ENCODE measurements around the gene SGTA.
"Not testable (repeated sequence)": the region's sequence is repeated elsewhere in the genome, so short reads cannot be mapped to it uniquely, and the experiment has no call there.

SGTA gene

DNA sequence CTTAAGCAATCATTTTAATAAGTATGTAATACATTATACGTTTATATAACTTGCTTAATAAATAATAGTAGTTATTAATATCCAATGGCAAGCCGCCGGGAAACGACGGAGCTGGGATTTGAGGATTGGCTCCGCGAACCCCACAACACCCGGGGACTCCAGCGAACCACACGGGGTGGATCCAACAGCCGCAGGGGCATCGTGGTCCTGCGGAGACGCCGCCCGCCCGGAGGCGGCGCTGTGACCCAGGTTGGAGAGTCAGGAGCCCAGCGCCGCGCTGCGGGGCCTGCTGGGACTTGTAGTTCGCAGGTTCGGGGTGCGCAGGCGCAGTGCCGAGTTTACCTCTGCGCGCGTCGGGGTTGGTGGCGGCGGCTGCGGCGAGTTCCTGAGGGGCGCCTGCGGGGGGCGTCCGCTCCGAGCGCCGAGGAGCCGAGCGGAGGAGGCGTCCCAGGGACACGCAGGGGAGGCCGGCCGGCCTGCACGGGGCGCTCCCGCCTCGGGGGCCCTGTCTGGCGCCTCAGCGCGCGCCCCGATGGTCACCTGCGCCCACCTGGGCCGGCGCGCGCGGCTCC, 36.6 kb upstream of the SGTA start, which contains the start of gene ZNF554:
ZNF554 (plus strand) TSS at position 329 of the 572 bp plus-strand sequence; CDS start at position 533, 204 bp downstream.
- Histone ChIP-seq H4K20me1 (ENCODE audit: insufficient read depth, low read length) (no peaks in the 10 kb centered on the region), H3K27ac (ENCODE audit: low read length) (peak within 1 kb of the TSS; percentile 31; the same call in 1 of the 2 replicates), H2AFZ (ENCODE audit: low read depth, low read length) (peak within 1 kb of the TSS; percentile 40), H3K27me3 (ENCODE audit: low read depth, low read length) (no peaks in the 10 kb centered on the region), H3K9ac (ENCODE audit: low read length) (peak within 1 kb of the TSS; percentile 70), H3K36me3 (replicated peaks; ENCODE audit: low read depth, low read length) (peaks cover 25% of the 10 kb centered on the region), H3K4me3 (ENCODE audit: low read length) (peak within 1 kb of the TSS; percentile 88), H3K4me2 (ENCODE audit: low read length) (peak within 1 kb of the TSS; percentile 99), H3K79me2 (ENCODE audit: low read length) (peaks cover 4% of the 10 kb centered on the region), H3K4me1 (ENCODE audit: low read length) (peaks cover 3% of the 10 kb centered on the region; the same call in 1 of the 2 replicates), H3K9me3 (ENCODE audit: insufficient read depth, low read length) (no peaks in the 10 kb centered on the region)
- TF ChIP-seq EZH2phosphoT487 (IDR thresholded peaks at IDR 0.05; ENCODE audit: low read depth): no peak
- TF ChIP-seq CTCF (IDR thresholded peaks at IDR 0.05; ENCODE audit: low read depth, low read length): peak; percentile 85

DNA sequence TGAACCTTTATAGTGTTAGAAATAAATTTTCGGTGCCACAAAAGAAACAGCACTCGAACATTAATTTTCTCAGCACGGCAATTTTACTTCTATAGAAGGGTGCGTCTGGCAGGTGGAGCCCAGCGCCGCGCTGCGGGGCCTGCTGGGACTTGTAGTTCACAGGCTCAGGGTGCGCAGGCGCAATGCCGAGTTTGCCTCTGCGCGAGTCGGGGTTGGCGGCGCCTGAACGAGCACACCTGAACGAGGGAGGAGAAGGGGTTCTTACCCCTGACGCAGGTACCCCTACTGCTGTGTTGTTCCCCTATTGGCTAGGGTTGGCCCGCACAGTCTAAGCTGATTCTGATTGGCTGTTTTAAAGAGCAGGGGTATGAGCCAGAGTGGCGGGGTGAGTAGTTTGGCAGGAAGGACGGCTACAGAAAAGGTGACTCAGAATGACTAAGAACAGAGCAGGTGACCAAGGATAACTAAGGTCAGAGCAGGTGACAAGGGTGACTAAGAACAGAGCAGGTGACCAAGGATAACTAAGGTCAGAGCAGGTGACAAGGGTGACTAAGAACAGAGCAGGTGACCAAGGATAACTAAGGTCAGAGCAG, 34.3 kb upstream of the SGTA start:
- H4K20me1 ChIP-seq (ENCODE audit: insufficient read depth, low read length); H3K4me2 ChIP-seq (ENCODE audit: low read length); H3K27ac ChIP-seq (ENCODE audit: low read length); H3K9me3 ChIP-seq (ENCODE audit: insufficient read depth, low read length); H3K9ac ChIP-seq (ENCODE audit: low read length); H3K4me1 ChIP-seq (ENCODE audit: low read length); H3K4me3 ChIP-seq (ENCODE audit: low read length); H2AFZ ChIP-seq (ENCODE audit: low read depth, low read length); H3K27me3 ChIP-seq (ENCODE audit: low read depth, low read length); H3K79me2 ChIP-seq (ENCODE audit: low read length): not testable (repeated sequence)
- peaks cover 45% of the 10 kb centered on the region for H3K36me3 ChIP-seq (replicated peaks; ENCODE audit: low read depth, low read length)

- Histone ChIP-seq H3K79me2 (ENCODE audit: low read length) (peaks cover 4% of the 10 kb centered on the region), H3K4me3 (ENCODE audit: low read length) (no peak overlapping the region), H3K27me3 (ENCODE audit: low read depth, low read length) (no peaks in the 10 kb centered on the region), H3K9me3 (ENCODE audit: insufficient read depth, low read length) (no peaks in the 10 kb centered on the region), H3K4me1 (ENCODE audit: low read length) (peaks cover 3% of the 10 kb centered on the region; the same call in 1 of the 2 replicates), H3K9ac (ENCODE audit: low read length) (no peak overlapping the region), H3K27ac (ENCODE audit: low read length) (no peak overlapping the region), H4K20me1 (ENCODE audit: insufficient read depth, low read length) (no peaks in the 10 kb centered on the region), H3K36me3 (replicated peaks; ENCODE audit: low read depth, low read length) (peaks cover 50% of the 10 kb centered on the region), H2AFZ (ENCODE audit: low read depth, low read length) (no peak overlapping the region), H3K4me2 (ENCODE audit: low read length) (no peak overlapping the region)
- TF ChIP-seq CTCF (IDR thresholded peaks at IDR 0.05; ENCODE audit: low read depth, low read length): no peak
- TF ChIP-seq EZH2phosphoT487 (IDR thresholded peaks at IDR 0.05; ENCODE audit: low read depth): no peak
These were observed 33.6 kb upstream of the SGTA start for GRCh38 chr19:2816641-2817040.

DNA sequence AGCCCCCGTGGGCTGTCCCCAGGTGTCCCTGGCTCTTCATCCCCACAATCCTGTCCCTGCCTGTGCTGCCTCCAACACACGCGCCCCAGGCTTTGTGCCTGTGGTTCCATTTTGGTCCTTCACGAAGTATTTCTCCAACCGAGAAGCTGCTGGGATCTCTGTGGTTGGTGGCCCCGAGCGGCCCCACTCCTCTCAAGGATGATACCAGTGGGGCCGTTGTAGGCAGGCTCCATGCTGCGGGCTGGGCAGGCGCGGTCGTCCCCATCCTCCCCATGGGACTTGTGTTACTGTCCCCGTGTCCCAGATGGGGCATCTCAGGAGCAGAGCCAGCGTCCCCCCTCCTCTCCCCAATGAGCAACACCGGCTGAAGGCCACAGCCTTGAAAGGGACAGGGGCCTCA, 32.9 kb upstream of the SGTA start:
- Histone ChIP-seq H2AFZ (ENCODE audit: low read depth, low read length) (no peak overlapping the region), H3K36me3 (replicated peaks; ENCODE audit: low read depth, low read length) (peaks cover 57% of the 10 kb centered on the region), H4K20me1 (ENCODE audit: insufficient read depth, low read length) (no peaks in the 10 kb centered on the region), H3K27me3 (ENCODE audit: low read depth, low read length) (no peaks in the 10 kb centered on the region), H3K4me1 (ENCODE audit: low read length) (peaks cover 3% of the 10 kb centered on the region; the same call in 1 of the 2 replicates), H3K79me2 (ENCODE audit: low read length) (peaks cover 4% of the 10 kb centered on the region), H3K4me3 (ENCODE audit: low read length) (no peak overlapping the region), H3K9ac (ENCODE audit: low read length) (no peak overlapping the region), H3K4me2 (ENCODE audit: low read length) (no peak overlapping the region), H3K27ac (ENCODE audit: low read length) (no peak overlapping the region), H3K9me3 (ENCODE audit: insufficient read depth, low read length) (no peaks in the 10 kb centered on the region)
- TF ChIP-seq EZH2phosphoT487 (IDR thresholded peaks at IDR 0.05; ENCODE audit: low read depth) (no peak), CTCF (IDR thresholded peaks at IDR 0.05; ENCODE audit: low read depth, low read length) (no peak)
